Neural progenitor cell (in vitro differentiated cells): ENCODE data around the gene ABHD15. TPM values are rescaled to one million over a fixed set of nuclear protein-coding genes. Genes with fewer than 3 reads are reported as not detected.

ENCODE experiments used
- DNase-seq: peaks from one replicate; pipeline ENCODE4 v3.0.0-alpha.2; 2016; ENCODE audit warnings: low spot score
- H2AFZ ChIP-seq: fragments of 200-600 bp; sonication (generic); replicated peaks from 2 replicates; pipeline ENCODE4 v1.6.1; 2016; ENCODE audit warnings: antibody characterized with exemption
- H3F3A ChIP-seq: fragments of 200-600 bp; sonication (generic); 2 replicates; pipeline ENCODE4 v1.6.1; 2016; ENCODE audit warnings: antibody characterized with exemption, low read depth
- H3K27ac ChIP-seq: fragments of 200-600 bp; sonication (generic); 2 replicates; pipeline ENCODE4 v1.5.1; 2016; ENCODE audit warnings: mild to moderate bottlenecking
- H3K27me3 ChIP-seq: fragments of 200-600 bp; sonication (generic); 2 replicates; pipeline ENCODE4 v1.6.1; 2016; ENCODE audit warnings: mild to moderate bottlenecking, moderate library complexity
- H3K36me3 ChIP-seq: fragments of 200-600 bp; sonication (generic); 2 replicates; pipeline ENCODE4 v1.5.1; 2016
- H3K4me1 ChIP-seq: fragments of 200-600 bp; sonication (generic); 2 replicates; pipeline ENCODE4 v1.6.1; 2016; ENCODE audit warnings: mixed run types
- H3K4me2 ChIP-seq: fragments of 200-600 bp; sonication (generic); 2 replicates; pipeline ENCODE4 v1.6.1; 2016
- H3K4me3 ChIP-seq: fragments of 200-600 bp; sonication (generic); 2 replicates; pipeline ENCODE4 v1.5.1; 2016
- H3K79me2 ChIP-seq: fragments of 200-600 bp; sonication (generic); 2 replicates; pipeline ENCODE4 v1.6.1; 2016; ENCODE audit warnings: low read depth
- H3K9ac ChIP-seq: fragments of 200-600 bp; sonication (generic); 2 replicates; pipeline ENCODE4 v1.6.1; 2016
- H3K9me3 ChIP-seq: fragments of 200-600 bp; sonication (generic); 2 replicates; pipeline ENCODE4 v1.5.1; 2016; ENCODE audit warnings: low read depth
- H4K20me1 ChIP-seq: fragments of 200-600 bp; sonication (generic); 2 replicates; pipeline ENCODE4 v1.6.1; 2016; ENCODE audit warnings: low read depth
- H3K27ac Mint-ChIP-seq: 3 replicates; pipeline ENCODE4 v1.8.0; 2021; ENCODE audit warnings: mixed read lengths
- H3K27me3 Mint-ChIP-seq: 2 replicates; pipeline ENCODE4 v1.8.0; 2022; ENCODE audit warnings: low read depth, mild to moderate bottlenecking, inconsistent platforms, moderate library complexity, mixed read lengths; ENCODE audit not compliant: insufficient read depth
- H3K36me3 Mint-ChIP-seq: 3 replicates; pipeline ENCODE4 v1.8.0; 2021; ENCODE audit warnings: mixed read lengths
- H3K4me1 Mint-ChIP-seq: 3 replicates; pipeline ENCODE4 v1.8.0; 2021; ENCODE audit warnings: mixed read lengths
- H3K4me3 Mint-ChIP-seq: 3 replicates; pipeline ENCODE4 v1.8.0; 2021; ENCODE audit warnings: mild to moderate bottlenecking, moderate library complexity, mixed read lengths
- H3K9me3 Mint-ChIP-seq: 3 replicates; pipeline ENCODE4 v1.8.0; 2020; ENCODE audit warnings: mixed read lengths
- EZH2 ChIP-seq: fragments of 200-600 bp; sonication (generic); IDR thresholded peaks from 2 replicates; pipeline ENCODE4 v1.6.1; 2017; ENCODE audit warnings: antibody characterized with exemption, mild to moderate bottlenecking, moderate library complexity
- EZH2phosphoT487 ChIP-seq: fragments of 200-600 bp; sonication (generic); IDR thresholded peaks from 2 replicates; pipeline ENCODE4 v1.6.1; 2017; ENCODE audit warnings: antibody characterized with exemption
- total RNA-seq: library from RNA; depleted of rRNA; stranded (reverse); fragments of >200 nt; gene quantifications from 2 replicates; pipeline ENCODE4 v1.2.3, GENCODE V29; 2015; ENCODE audit warnings: low replicate concordance
- TF ChIP-seq, protein P1 (sequence below): fragments of 200-600 bp; sonication (generic); IDR thresholded peaks from 2 replicates; pipeline ENCODE4 v1.5.1; 2017; ENCODE audit warnings: antibody characterized with exemption, mild to moderate bottlenecking

The ABHD15 gene
- total RNA-seq, 1 donor from 2014 or later, result 2.5 TPM

DNA sequence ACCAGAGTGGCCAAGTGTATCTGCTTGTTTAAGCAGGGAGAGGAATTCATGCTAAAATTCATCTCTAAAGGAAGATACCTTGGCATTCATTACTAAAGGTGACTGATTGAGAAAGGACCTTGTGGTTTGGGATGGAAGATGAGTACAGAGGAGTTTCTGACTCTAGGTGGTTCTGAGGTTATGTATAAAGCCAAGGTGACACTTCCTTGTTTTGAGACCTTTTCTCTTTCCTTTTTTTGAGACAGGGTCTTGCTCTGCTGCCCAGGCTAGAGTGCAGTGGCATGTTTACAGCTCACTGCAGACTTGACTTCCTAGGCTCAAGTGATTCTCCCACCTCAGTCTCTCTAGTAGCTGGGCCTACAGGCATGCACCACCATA, 9.1 kb downstream of the ABHD15 start:
- no peaks in the 10 kb centered on the region for H3K9me3 Mint-ChIP-seq
- Histone ChIP-seq H2AFZ (no peak overlapping the region), H3K79me2 (no peaks in the 10 kb centered on the region), H3K27ac (no peak overlapping the region), H3K9me3 (no peaks in the 10 kb centered on the region), H3K27me3 (no peaks in the 10 kb centered on the region), H4K20me1 (no peaks in the 10 kb centered on the region), H3K4me1 (no peaks in the 10 kb centered on the region), H3K9ac (no peak overlapping the region), H3K4me3 (no peak overlapping the region), H3K36me3 (no peaks in the 10 kb centered on the region), H3K4me2 (no peak overlapping the region), H3F3A (peaks cover 8% of the 10 kb centered on the region)
- peaks cover 8% of the 10 kb centered on the region for H3K27me3 Mint-ChIP-seq
- TF ChIP-seq, protein P1, sequence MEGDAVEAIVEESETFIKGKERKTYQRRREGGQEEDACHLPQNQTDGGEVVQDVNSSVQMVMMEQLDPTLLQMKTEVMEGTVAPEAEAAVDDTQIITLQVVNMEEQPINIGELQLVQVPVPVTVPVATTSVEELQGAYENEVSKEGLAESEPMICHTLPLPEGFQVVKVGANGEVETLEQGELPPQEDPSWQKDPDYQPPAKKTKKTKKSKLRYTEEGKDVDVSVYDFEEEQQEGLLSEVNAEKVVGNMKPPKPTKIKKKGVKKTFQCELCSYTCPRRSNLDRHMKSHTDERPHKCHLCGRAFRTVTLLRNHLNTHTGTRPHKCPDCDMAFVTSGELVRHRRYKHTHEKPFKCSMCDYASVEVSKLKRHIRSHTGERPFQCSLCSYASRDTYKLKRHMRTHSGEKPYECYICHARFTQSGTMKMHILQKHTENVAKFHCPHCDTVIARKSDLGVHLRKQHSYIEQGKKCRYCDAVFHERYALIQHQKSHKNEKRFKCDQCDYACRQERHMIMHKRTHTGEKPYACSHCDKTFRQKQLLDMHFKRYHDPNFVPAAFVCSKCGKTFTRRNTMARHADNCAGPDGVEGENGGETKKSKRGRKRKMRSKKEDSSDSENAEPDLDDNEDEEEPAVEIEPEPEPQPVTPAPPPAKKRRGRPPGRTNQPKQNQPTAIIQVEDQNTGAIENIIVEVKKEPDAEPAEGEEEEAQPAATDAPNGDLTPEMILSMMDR, result no peak
- no peak for TF ChIP-seq EZH2
- TF ChIP-seq EZH2phosphoT487, result no peak
- H3K4me1 Mint-ChIP-seq, result no peaks in the 10 kb centered on the region
- no peak overlapping the region for H3K27ac Mint-ChIP-seq
- no peak for DNase-seq
- no peak overlapping the region for H3K4me3 Mint-ChIP-seq
- no peaks in the 10 kb centered on the region for H3K36me3 Mint-ChIP-seq

DNA sequence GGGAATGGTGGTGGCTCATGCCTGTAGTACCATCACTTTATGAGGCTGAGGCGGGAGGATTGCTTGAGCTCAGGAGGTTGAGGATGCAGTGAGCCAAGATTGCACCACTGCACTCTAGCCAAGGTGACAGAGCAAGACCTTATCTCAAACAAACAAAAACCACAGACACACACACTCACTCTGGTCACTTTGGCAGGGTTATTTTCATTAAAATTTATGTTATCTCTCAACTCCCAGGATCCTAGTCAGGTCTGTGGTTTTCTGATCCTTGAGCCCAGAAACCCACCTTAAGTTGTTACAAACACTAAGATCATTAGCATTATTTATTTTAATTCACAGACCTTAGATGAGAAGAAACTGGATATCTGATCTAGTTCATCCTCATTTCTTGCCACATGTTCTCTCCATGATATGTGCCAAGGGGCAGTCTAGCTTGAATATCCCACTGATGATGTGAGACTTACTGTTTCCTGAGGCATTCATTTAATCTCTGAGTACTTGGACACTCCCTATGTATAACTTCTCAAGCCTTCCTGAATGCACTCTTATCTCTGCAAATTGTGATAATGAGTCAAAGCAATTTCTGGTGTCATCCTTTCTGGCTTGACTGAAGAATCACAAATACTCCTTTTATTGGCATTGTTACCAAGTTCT, 9.6 kb downstream of the ABHD15 start:
- Mint-ChIP-seq H3K9me3 (no peaks in the 10 kb centered on the region), H3K27ac (no peak overlapping the region), H3K4me1 (no peaks in the 10 kb centered on the region), H3K36me3 (peaks cover 2% of the 10 kb centered on the region), H3K27me3 (peaks cover 7% of the 10 kb centered on the region), H3K4me3 (no peak overlapping the region)
- Histone ChIP-seq H3K9me3 (no peaks in the 10 kb centered on the region), H2AFZ (no peak overlapping the region), H3K9ac (no peak overlapping the region), H4K20me1 (no peaks in the 10 kb centered on the region), H3K27me3 (no peaks in the 10 kb centered on the region), H3K79me2 (no peaks in the 10 kb centered on the region), H3F3A (peaks cover 8% of the 10 kb centered on the region), H3K4me2 (no peak overlapping the region), H3K27ac (no peak overlapping the region), H3K4me3 (no peak overlapping the region), H3K36me3 (no peaks in the 10 kb centered on the region), H3K4me1 (no peaks in the 10 kb centered on the region)
- TF ChIP-seq EZH2phosphoT487, result no peak
- TF ChIP-seq, protein P1, result no peak
- no peak for TF ChIP-seq EZH2
- DNase-seq, result no peak

DNA sequence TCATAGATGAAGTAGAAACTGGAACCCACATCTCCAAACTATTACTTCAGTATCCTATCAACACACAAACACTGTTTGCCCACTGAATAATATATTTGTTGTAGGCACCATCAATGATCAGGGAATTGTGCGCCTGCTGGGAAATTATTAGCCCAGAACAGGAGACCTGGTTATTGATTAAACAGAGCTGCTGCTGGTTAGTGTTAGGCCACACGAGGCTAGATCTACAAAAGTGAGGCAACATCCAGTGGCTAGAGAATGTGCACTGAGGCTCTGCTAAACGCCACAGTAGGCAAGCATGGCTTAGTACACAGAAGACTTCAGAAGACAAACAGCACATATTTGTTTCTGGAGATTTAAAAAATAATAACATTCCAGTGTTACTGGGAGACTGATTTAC, 11.0 kb downstream of the ABHD15 start:
- Histone ChIP-seq H3K27me3 (no peaks in the 10 kb centered on the region), H3K27ac (no peak overlapping the region), H3K36me3 (no peaks in the 10 kb centered on the region), H3K79me2 (no peaks in the 10 kb centered on the region), H3K4me2 (no peak overlapping the region), H3F3A (peaks cover 17% of the 10 kb centered on the region), H2AFZ (no peak overlapping the region), H3K4me1 (no peaks in the 10 kb centered on the region), H3K9ac (no peak overlapping the region), H4K20me1 (no peaks in the 10 kb centered on the region), H3K4me3 (no peak overlapping the region), H3K9me3 (no peaks in the 10 kb centered on the region)
- Mint-ChIP-seq H3K9me3 (no peaks in the 10 kb centered on the region), H3K27ac (no peak overlapping the region), H3K4me1 (no peaks in the 10 kb centered on the region), H3K4me3 (no peak overlapping the region), H3K36me3 (peaks cover 7% of the 10 kb centered on the region), H3K27me3 (peaks cover 5% of the 10 kb centered on the region)
- no peak for DNase-seq
- TF ChIP-seq EZH2phosphoT487 (no peak), EZH2 (no peak)
- TF ChIP-seq, protein P1, result no peak
